Measurements from ENCODE around the gene IFNA10. TPM values are rescaled to one million over a fixed set of nuclear protein-coding genes. Genes with fewer than 3 reads are reported as not detected.

IFNA10 gene
- total and polyA plus RNA-seq, 2 of the 8 experiments (the other 6 are each of a cell fraction or from before 2014, with no cell fraction given), result not detected

GRCh38 chr9:21228122-21228521 is 21.2 kb upstream of the IFNA10 start, which contains the start of gene IFNA17:
Gene IFNA17, minus strand, starts transcription at chr9:21228222. Its CDS starts 49 bp downstream, at chr9:21228173.
- H4K91ac ChIP-seq (replicated peaks; ENCODE audit: insufficient read length, low read length), result no peak within 1 kb of the TSS
- H2AK5ac ChIP-seq (ENCODE audit: low read depth, low read length), result no peak within 1 kb of the TSS
- H2BK5ac ChIP-seq (ENCODE audit: low read depth, low read length), result no peak within 1 kb of the TSS
- no peaks in the 10 kb centered on the region for H4K20me1 ChIP-seq (replicated peaks in 1 of 2; ENCODE audit: control insufficient read depth in 1 of 2, insufficient read depth in 2 of 2, low read length in 2 of 2)
- no peak within 1 kb of the TSS for H3K4me3 ChIP-seq (ENCODE audit: extremely low read depth in 1 of 4, insufficient read depth in 2 of 4, low read depth in 3 of 4, low read length in 4 of 4)
- ChIA-PET CTCF (ENCODE audit: partially characterized antibody) (no interaction called here), POLR2A (ENCODE audit: partially characterized antibody) (no interaction called here)
- no peak within 1 kb of the TSS for H3K14ac ChIP-seq (ENCODE audit: insufficient read length)
- H3K56ac ChIP-seq (replicated peaks; ENCODE audit: insufficient read length, low read depth, low read length), result no peak within 1 kb of the TSS
- H2BK120ac ChIP-seq (replicated peaks; ENCODE audit: low read depth, low read length), result no peak within 1 kb of the TSS
- H3K79me2 ChIP-seq (ENCODE audit: control insufficient read depth in 1 of 2, insufficient read depth in 2 of 2, low read length in 2 of 2), result no peaks in the 10 kb centered on the region
- no peak within 1 kb of the TSS for H2BK20ac ChIP-seq (ENCODE audit: low read length)
- no peak within 1 kb of the TSS for H2BK15ac ChIP-seq (ENCODE audit: low read length)
- H3K4me2 ChIP-seq (ENCODE audit: insufficient read depth in 1 of 2, low read depth in 2 of 2, low read length in 2 of 2), result no peak within 1 kb of the TSS
- no peak within 1 kb of the TSS for H4K8ac ChIP-seq (ENCODE audit: extremely low read depth, insufficient read depth, low read length)
- no peaks in the 10 kb centered on the region for H3K79me1 ChIP-seq (ENCODE audit: low read depth, low read length)
- H2AFZ ChIP-seq (ENCODE audit: low read length), result no peak within 1 kb of the TSS
- no peak for DNase-seq (ENCODE audit: low read depth in 1 of 2, low spot score in 2 of 2)
- H3K36me3 ChIP-seq (ENCODE audit: control insufficient read depth in 2 of 4, insufficient read depth in 4 of 4, low read length in 3 of 4), result no peaks in the 10 kb centered on the region
- H3K9ac ChIP-seq (replicated peaks in 1 of 4; ENCODE audit: extremely low read depth in 1 of 4, low read depth in 3 of 4, low read length in 3 of 4), result no peak within 1 kb of the TSS
- H4K5ac ChIP-seq (ENCODE audit: insufficient read length, low read depth, low read length), result no peak within 1 kb of the TSS
- FAIRE-seq, result no peak
- H3K4ac ChIP-seq (replicated peaks; ENCODE audit: insufficient read length, low read depth, low read length), result no peak within 1 kb of the TSS
- no peaks in the 10 kb centered on the region for H3K23me2 ChIP-seq (ENCODE audit: low read depth, low read length)
- TF ChIP-seq HDAC2 (IDR thresholded peaks at IDR 0.05; ENCODE audit: borderline replicate concordance in 1 of 2, low read depth in 2 of 2, low read length in 2 of 2), result no peak
- no peak for TF ChIP-seq SAP30 (IDR thresholded peaks at IDR 0.05; ENCODE audit: insufficient read depth, insufficient replicate concordance, low read length)
- TF ChIP-seq FOSL1 (IDR thresholded peaks at IDR 0.05; ENCODE audit: insufficient read depth, low read depth, low read length), result no peak
- no peak for TF ChIP-seq TCF12 (IDR thresholded peaks at IDR 0.05; ENCODE audit: low read depth, low read length)
- no peak for TF ChIP-seq CTBP2 (IDR thresholded peaks at IDR 0.05; ENCODE audit: borderline replicate concordance, insufficient read depth, insufficient read length, low read length)
- no peak for TF ChIP-seq ATF2 (IDR thresholded peaks at IDR 0.05; ENCODE audit: low read length)
- TF ChIP-seq JUND (IDR thresholded peaks at IDR 0.05; ENCODE audit: low read length), result no peak
- no peaks in the 10 kb centered on the region for H3K9me3 ChIP-seq (ENCODE audit: insufficient read depth in 2 of 2, low read depth in 1 of 2, low read length in 1 of 2)
- H3K23ac ChIP-seq (ENCODE audit: insufficient read length), result no peak within 1 kb of the TSS
- H2BK12ac ChIP-seq (ENCODE audit: low read depth, low read length), result no peak within 1 kb of the TSS
- H3K4me1 ChIP-seq (replicated peaks in 1 of 4; ENCODE audit: control insufficient read depth in 3 of 4, insufficient read depth in 4 of 4, low read length in 3 of 4), result no peaks in the 10 kb centered on the region
- WGBS, 2 experiments (ENCODE audit: extremely low coverage in 1 of 2, insufficient coverage in 1 of 2, insufficient read length in 1 of 2, insufficient replicate concordance in 2 of 2, low coverage in 1 of 2, low lambda C conversion rate in 2 of 2, missing lambda C conversion rate in 1 of 2), result 91% methylated on average over 2 of the region's 2 CpGs; no CpG with 5 or more reads in 1 of the 2 experiments
- H3K18ac ChIP-seq (ENCODE audit: extremely low read depth, low read length), result no peak within 1 kb of the TSS
- no peaks in the 10 kb centered on the region for H3K27me3 ChIP-seq (replicated peaks in 1 of 4; ENCODE audit: control insufficient read depth in 3 of 4, extremely low read depth in 1 of 4, insufficient read depth in 3 of 4, low read length in 3 of 4)
- H3K27ac ChIP-seq (ENCODE audit: low read depth, low read length), result no peak within 1 kb of the TSS

All from H1 (cell line).